DND-41 (cell line): ENCODE data around the gene LRRN2.

Experiments used
- EZH2 ChIP-seq: IDR thresholded peaks from 3 replicates; pipeline ENCODE4 v1.6.1; 2012; ENCODE audit warnings: borderline replicate concordance, low read depth, mild to moderate bottlenecking, moderate library complexity, low read length, inconsistent platforms; ENCODE audit not compliant: severe bottlenecking
- TF ChIP-seq, protein P1 (sequence below): IDR thresholded peaks from 2 replicates; pipeline ENCODE4 v1.5.1; 2012; ENCODE audit warnings: borderline replicate concordance, low read length, moderate library complexity, mild to moderate bottlenecking; ENCODE audit not compliant: poor library complexity, severe bottlenecking; ENCODE audit errors: extremely low read depth

- TF ChIP-seq, protein P1, sequence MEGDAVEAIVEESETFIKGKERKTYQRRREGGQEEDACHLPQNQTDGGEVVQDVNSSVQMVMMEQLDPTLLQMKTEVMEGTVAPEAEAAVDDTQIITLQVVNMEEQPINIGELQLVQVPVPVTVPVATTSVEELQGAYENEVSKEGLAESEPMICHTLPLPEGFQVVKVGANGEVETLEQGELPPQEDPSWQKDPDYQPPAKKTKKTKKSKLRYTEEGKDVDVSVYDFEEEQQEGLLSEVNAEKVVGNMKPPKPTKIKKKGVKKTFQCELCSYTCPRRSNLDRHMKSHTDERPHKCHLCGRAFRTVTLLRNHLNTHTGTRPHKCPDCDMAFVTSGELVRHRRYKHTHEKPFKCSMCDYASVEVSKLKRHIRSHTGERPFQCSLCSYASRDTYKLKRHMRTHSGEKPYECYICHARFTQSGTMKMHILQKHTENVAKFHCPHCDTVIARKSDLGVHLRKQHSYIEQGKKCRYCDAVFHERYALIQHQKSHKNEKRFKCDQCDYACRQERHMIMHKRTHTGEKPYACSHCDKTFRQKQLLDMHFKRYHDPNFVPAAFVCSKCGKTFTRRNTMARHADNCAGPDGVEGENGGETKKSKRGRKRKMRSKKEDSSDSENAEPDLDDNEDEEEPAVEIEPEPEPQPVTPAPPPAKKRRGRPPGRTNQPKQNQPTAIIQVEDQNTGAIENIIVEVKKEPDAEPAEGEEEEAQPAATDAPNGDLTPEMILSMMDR = no peak
- no peak for TF ChIP-seq EZH2
Observed at GRCh38 chr1:204726478-204726877, 40.9 kb upstream of the LRRN2 start.
